Raji (cell line): ENCODE data around the gene CNTNAP2.

Experiments used
- POLR2A ChIP-seq: IDR thresholded peaks from 2 replicates; pipeline ENCODE4 v1.6.1; 2011; ENCODE audit warnings: low read depth, low read length, control low read depth; ENCODE audit not compliant: insufficient read depth

Gene CNTNAP2

GRCh38 chr7:148334441-148334956, 2217.9 kb downstream of the CNTNAP2 start:
- no peak for TF ChIP-seq POLR2A

GRCh38 chr7:148334959-148335577, 2218.5 kb downstream of the CNTNAP2 start:
- no peak for TF ChIP-seq POLR2A

GRCh38 chr7:148335790-148336189, 2219.2 kb downstream of the CNTNAP2 start:
- no peak for TF ChIP-seq POLR2A

- TF ChIP-seq POLR2A, result no peak
These were observed 2219.8 kb downstream of the CNTNAP2 start for GRCh38 chr7:148336411-148336810.

GRCh38 chr7:148337246-148337965, 2220.8 kb downstream of the CNTNAP2 start:
- TF ChIP-seq POLR2A, result no peak

- no peak for TF ChIP-seq POLR2A
These were observed 2221.6 kb downstream of the CNTNAP2 start for GRCh38 chr7:148337995-148338747.

- TF ChIP-seq POLR2A, result no peak
These were observed 2224.1 kb downstream of the CNTNAP2 start for GRCh38 chr7:148340438-148341280.

- TF ChIP-seq POLR2A, result no peak
These were observed 2227.8 kb downstream of the CNTNAP2 start for GRCh38 chr7:148344406-148344805.

GRCh38 chr7:148347981-148348380, 2231.4 kb downstream of the CNTNAP2 start:
- TF ChIP-seq POLR2A, result no peak

- no peak for TF ChIP-seq POLR2A
These were observed 2231.9 kb downstream of the CNTNAP2 start for GRCh38 chr7:148348466-148348865.

GRCh38 chr7:148356303-148356702, 2239.7 kb downstream of the CNTNAP2 start:
- no peak for TF ChIP-seq POLR2A

- no peak for TF ChIP-seq POLR2A
These were observed 2245.9 kb downstream of the CNTNAP2 start for GRCh38 chr7:148362541-148362940.

GRCh38 chr7:148367731-148368475, 2251.3 kb downstream of the CNTNAP2 start:
- TF ChIP-seq POLR2A, result no peak

GRCh38 chr7:148368562-148368961, 2252.0 kb downstream of the CNTNAP2 start:
- TF ChIP-seq POLR2A, result no peak
